DND-41 (cell line): ENCODE measurements around the gene PXDC1.

Experiments
- ATAC-seq: fragments of 200-7000 bp; cut with Tn5 transposase; 3 replicates; pipeline ENCODE4 v1.9.1; 2021; ENCODE audit warnings: low read depth; ENCODE audit not compliant: insufficient read depth
- DNase-seq: peaks from one replicate; pipeline ENCODE4 v3.0.0-alpha.2; 2020
- H2AFZ ChIP-seq: 2 replicates; pipeline ENCODE4 v1.6.0; 2012; ENCODE audit warnings: low read depth, low read length
- H3K27ac ChIP-seq: 2 replicates; pipeline ENCODE4 v1.5.1; 2012; ENCODE audit warnings: low read length, inconsistent platforms
- H3K27me3 ChIP-seq: fragments of 200-600 bp; sonication (generic); 2 replicates; pipeline ENCODE4 v1.6.0; 2012; ENCODE audit warnings: low read length, mild to moderate bottlenecking, inconsistent platforms; ENCODE audit not compliant: insufficient read depth, poor library complexity
- H3K36me3 ChIP-seq: 2 replicates; pipeline ENCODE4 v1.5.1; 2012; ENCODE audit warnings: low read length, inconsistent platforms; ENCODE audit not compliant: insufficient read depth
- H3K4me1 ChIP-seq: 2 replicates; pipeline ENCODE4 v1.5.1; 2012; ENCODE audit warnings: mild to moderate bottlenecking, low read length; ENCODE audit not compliant: insufficient read depth
- H3K4me2 ChIP-seq: 2 replicates; pipeline ENCODE4 v1.6.0; 2012; ENCODE audit warnings: mild to moderate bottlenecking, moderate library complexity, low read length, inconsistent platforms; ENCODE audit not compliant: insufficient read depth
- H3K4me3 ChIP-seq, 2 experiments: fragments of 200-600 bp in 1 of 2; shearing (Covaris generic) in 1 of 2; 2 replicates each; pipeline ENCODE4 v1.5.1; 2012 to 2016; ENCODE audit warnings: inconsistent platforms in 2 of 2, low read length in 2 of 2, mild to moderate bottlenecking in 2 of 2, low read depth in 1 of 2, moderate library complexity in 1 of 2
- H3K79me2 ChIP-seq: 2 replicates; pipeline ENCODE4 v1.6.0; 2012; ENCODE audit warnings: low read length, inconsistent platforms; ENCODE audit not compliant: insufficient read depth
- H3K9ac ChIP-seq: 2 replicates; pipeline ENCODE4 v1.6.0; 2012; ENCODE audit warnings: low read depth, mild to moderate bottlenecking, inconsistent platforms, low read length, moderate library complexity
- H3K9me3 ChIP-seq: 2 replicates; pipeline ENCODE4 v1.5.1; 2012; ENCODE audit warnings: low read length, moderate library complexity, mild to moderate bottlenecking, inconsistent platforms; ENCODE audit not compliant: insufficient read depth, severe bottlenecking
- H4K20me1 ChIP-seq: 2 replicates; pipeline ENCODE4 v1.6.0; 2012; ENCODE audit warnings: low read length; ENCODE audit not compliant: insufficient read depth
- EZH2 ChIP-seq: IDR thresholded peaks from 3 replicates; pipeline ENCODE4 v1.6.1; 2012; ENCODE audit warnings: borderline replicate concordance, low read depth, mild to moderate bottlenecking, moderate library complexity, low read length, inconsistent platforms; ENCODE audit not compliant: severe bottlenecking
- TF ChIP-seq, protein P1 (sequence below): IDR thresholded peaks from 2 replicates; pipeline ENCODE4 v1.5.1; 2012; ENCODE audit warnings: borderline replicate concordance, low read length, moderate library complexity, mild to moderate bottlenecking; ENCODE audit not compliant: poor library complexity, severe bottlenecking; ENCODE audit errors: extremely low read depth

Gene PXDC1

DNA sequence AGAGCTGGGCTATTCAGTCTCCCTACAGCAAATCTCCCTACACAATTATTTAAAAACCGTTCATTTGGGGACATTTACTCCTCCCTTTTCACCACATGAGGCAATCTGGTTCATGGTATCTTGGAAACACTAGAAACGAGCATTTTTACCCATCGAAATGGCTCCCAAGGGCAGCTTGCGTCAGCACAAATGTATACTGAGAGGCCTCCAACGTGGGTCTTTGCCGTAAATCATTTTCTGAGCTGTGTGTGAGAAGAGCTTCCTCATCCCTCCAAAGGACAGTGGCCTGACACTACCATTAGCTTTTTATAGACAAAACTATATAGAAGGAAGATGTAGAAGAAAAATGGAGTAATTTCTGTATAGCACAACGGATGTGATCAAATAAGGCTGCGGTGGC, 30.0 kb upstream of the PXDC1 start:
- Histone ChIP-seq H2AFZ (no peak overlapping the region), H3K4me3 (no peak overlapping the region), H3K4me2 (no peak overlapping the region), H3K27ac (no peak overlapping the region), H3K9ac (no peak overlapping the region), H3K27me3 (peaks cover 3% of the 10 kb centered on the region), H3K36me3 (no peaks in the 10 kb centered on the region), H3K79me2 (no peaks in the 10 kb centered on the region), H4K20me1 (no peaks in the 10 kb centered on the region), H3K4me1 (no peaks in the 10 kb centered on the region), H3K9me3 (no peaks in the 10 kb centered on the region)
- no peak for DNase-seq
- TF ChIP-seq, protein P1, sequence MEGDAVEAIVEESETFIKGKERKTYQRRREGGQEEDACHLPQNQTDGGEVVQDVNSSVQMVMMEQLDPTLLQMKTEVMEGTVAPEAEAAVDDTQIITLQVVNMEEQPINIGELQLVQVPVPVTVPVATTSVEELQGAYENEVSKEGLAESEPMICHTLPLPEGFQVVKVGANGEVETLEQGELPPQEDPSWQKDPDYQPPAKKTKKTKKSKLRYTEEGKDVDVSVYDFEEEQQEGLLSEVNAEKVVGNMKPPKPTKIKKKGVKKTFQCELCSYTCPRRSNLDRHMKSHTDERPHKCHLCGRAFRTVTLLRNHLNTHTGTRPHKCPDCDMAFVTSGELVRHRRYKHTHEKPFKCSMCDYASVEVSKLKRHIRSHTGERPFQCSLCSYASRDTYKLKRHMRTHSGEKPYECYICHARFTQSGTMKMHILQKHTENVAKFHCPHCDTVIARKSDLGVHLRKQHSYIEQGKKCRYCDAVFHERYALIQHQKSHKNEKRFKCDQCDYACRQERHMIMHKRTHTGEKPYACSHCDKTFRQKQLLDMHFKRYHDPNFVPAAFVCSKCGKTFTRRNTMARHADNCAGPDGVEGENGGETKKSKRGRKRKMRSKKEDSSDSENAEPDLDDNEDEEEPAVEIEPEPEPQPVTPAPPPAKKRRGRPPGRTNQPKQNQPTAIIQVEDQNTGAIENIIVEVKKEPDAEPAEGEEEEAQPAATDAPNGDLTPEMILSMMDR, result no peak
- TF ChIP-seq EZH2, result no peak
- no peak for ATAC-seq

DNA sequence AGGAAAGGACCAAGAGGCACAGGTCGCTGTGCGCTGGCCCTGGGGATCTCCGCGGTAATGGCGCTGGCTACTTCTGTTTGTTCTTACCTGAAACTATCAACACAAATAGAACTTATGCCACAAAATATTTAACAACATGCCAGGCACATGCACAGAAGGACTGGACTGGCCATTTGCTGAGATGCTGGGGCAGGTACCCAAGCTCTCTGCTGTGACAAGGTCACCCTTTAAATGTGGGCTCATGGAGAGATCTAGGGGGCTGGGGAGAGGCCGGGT, 28.0 kb upstream of the PXDC1 start:
- ATAC-seq (no peak), DNase-seq (no peak)
- Histone ChIP-seq H4K20me1 (no peaks in the 10 kb centered on the region), H3K79me2 (no peaks in the 10 kb centered on the region), H3K36me3 (no peaks in the 10 kb centered on the region), H3K9ac (no peak overlapping the region), H3K27me3 (peaks cover 3% of the 10 kb centered on the region), H3K9me3 (no peaks in the 10 kb centered on the region), H3K4me2 (no peak overlapping the region), H3K4me1 (no peaks in the 10 kb centered on the region), H3K4me3 (no peak overlapping the region), H2AFZ (no peak overlapping the region), H3K27ac (no peak overlapping the region)
- TF ChIP-seq, protein P1, result no peak
- no peak for TF ChIP-seq EZH2

DNA sequence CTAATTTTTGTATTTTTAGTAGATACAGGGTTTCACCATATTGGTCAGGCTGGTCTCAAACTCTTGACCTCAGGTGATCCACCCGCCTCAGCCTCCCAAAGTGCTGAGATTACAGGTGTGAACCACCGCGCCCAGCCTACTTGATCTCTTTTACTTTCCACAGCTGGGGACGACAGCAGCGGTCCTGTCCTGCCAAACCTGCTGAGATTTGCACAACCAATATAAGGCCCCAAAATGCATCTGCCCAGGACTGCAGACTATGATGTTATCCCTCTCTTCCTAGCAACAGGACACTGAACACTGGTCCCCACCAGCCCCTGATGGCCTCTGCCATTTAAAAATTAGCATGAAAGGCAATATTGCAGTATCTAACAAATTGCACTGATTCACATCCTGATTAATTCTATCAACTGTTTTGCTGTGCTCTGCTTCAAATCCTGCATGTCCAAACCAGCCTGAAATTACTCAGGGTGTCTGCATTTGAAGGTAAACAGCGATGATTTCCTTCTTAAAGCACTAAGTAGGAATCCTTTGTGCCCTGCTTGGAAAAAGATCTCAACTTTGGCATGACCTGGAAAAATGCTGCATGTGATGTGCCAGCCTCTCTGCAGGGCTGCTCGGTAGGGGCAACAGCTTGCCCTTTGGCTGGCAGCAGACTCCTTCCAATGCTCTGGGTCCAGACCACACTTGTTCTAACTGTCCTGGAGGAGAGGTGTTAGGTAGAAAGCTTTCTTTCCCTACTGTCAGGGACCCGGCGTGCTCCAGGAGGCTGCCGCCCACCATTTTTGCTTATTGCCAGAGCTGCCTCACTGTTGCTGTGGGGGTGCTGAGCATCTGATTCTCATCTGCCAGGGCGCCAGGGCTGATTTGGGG, 27.4 kb upstream of the PXDC1 start:
- DNase-seq (no peak), ATAC-seq (no peak)
- no peaks in the 10 kb centered on the region for H3K9me3 ChIP-seq
- no peaks in the 10 kb centered on the region for H3K4me1 ChIP-seq
- no peaks in the 10 kb centered on the region for H4K20me1 ChIP-seq
- no peak for TF ChIP-seq EZH2
- TF ChIP-seq, protein P1, result no peak
- no peaks in the 10 kb centered on the region for H3K36me3 ChIP-seq
- no peak overlapping the region for H3K4me3 ChIP-seq
- no peak overlapping the region for H3K27ac ChIP-seq
- no peak overlapping the region for H3K9ac ChIP-seq
- H3K79me2 ChIP-seq, result no peaks in the 10 kb centered on the region
- H2AFZ ChIP-seq, result no peak overlapping the region
- peaks cover 3% of the 10 kb centered on the region for H3K27me3 ChIP-seq
- no peak overlapping the region for H3K4me2 ChIP-seq
